ENCODE data around the gene SEZ6.
A peak's percentile ranks its signal among the peaks of the same experiment; 100 is the strongest.

The SEZ6 gene

GRCh38 chr17:28926366-28926765, 79.5 kb downstream of the SEZ6 start:
- no peak for DNase-seq

GRCh38 chr17:28925912-28926365, 79.9 kb downstream of the SEZ6 start:
- no peak for DNase-seq

DNA sequence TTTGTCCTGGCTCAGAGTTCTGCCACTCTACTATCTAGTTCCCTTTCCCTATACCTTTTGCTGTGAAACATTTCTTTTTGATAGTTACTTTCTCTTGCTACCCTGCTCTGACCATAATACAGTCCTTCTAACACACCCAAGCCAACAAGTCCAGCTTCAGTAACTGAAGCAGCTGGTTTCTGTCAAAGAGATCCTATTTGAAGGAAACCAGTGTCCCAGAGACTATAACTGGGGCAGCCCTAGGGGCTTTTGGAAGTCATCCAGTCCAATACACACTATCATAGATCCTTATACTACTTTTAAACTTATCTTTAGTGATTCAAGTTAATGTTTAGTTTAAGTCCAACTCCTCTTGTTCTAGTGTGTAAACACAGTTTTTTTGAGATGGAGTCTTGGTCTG, 85.6 kb downstream of the SEZ6 start:
- DNase-seq = no peak

- DNase-seq = no peak
Observed at GRCh38 chr17:28918295-28918694, 87.5 kb downstream of the SEZ6 start.

GRCh38 chr17:28917465-28917864, 88.4 kb downstream of the SEZ6 start:
- no peak for DNase-seq

- DNase-seq = no peak
Observed at GRCh38 chr17:28917029-28917428, 88.8 kb downstream of the SEZ6 start.

GRCh38 chr17:28916302-28916934, 89.4 kb downstream of the SEZ6 start:
- DNase-seq = peak; percentile 32 to 39

- DNase-seq = no peak
Observed at GRCh38 chr17:28912938-28913333, 92.9 kb downstream of the SEZ6 start.

- no peak for DNase-seq
Observed at GRCh38 chr17:28912281-28912937, 93.4 kb downstream of the SEZ6 start.

DNA sequence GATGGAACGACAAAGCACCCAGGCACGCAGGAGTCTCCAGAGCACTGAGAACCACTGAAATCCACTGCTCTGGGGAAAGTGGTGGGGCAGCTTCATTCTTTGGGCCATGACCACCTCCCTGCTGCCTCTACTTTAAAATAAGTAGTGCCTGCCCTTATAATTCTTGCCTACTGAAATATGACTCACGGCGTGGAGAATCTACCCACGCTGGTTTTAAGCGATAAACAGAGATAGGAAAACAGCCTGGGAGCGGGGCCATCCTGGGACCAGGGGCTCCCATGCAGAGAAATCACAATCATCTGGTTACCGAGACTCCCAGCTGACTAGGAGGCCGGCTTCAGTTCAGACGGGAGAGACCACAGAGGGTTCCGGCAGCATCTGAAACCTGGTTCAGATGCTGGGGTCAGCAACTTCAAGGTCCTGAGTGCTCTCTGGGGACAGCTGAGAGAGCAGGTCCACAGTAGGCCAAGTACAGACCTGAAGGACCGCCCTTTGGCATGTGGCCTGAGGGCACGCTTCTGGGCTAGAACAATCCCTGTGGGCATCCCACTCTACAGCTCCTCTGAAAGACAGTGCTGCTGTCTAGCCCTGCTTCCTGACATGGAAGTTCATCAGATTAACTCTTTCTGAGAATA, 94.3 kb downstream of the SEZ6 start:
- no peak for DNase-seq

DNA sequence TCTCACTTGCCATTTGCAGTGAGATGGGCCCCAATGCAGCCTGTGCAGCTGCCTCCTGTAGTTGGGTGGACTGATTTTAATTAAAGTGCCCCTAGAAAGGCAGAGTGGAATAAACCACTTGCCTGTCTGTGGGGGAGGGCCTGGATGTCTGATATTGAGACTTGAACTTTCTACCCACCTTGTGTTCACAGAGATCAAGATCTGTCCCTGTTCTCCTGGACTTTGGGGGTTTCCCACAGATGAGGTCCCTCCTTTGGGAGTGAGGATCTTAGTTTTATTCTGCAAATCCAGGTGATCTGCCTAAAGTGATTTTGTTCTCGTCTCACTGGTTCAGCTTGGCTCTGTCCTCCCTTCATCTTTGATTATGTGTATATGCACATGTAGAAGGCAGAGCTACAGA, 95.3 kb downstream of the SEZ6 start:
- no peak for DNase-seq

DNA sequence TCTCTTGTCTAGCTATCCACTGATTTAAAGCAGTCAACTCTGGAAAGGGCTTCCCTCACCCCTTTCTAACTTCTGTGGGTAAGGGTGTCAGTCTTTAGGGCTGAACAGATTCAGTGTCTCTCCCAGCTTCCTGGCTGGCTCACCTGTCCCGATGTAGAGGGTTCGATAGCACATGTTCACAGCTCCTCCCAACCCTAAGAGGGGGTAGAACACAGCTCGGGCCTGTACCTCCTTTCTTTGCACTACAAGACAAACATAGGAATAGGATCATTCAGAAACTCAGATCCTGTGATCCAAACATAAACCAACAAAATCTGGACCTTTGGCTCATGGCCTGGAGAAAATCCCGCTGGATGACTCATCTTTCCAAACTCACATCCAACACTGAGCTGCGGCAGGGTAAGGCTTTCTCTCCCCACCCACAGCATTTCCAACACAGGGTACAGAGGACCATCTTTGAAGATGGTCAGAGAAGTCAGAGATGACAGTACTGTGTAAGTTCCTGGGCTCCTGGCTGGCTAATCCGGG, 97.1 kb downstream of the SEZ6 start:
- no peak for DNase-seq

- no peak for DNase-seq
Observed at GRCh38 chr17:28907709-28908475, 97.9 kb downstream of the SEZ6 start.

GRCh38 chr17:28906706-28907438, 99.0 kb downstream of the SEZ6 start:
- DNase-seq = no peak

GRCh38 chr17:28906276-28906675, 99.6 kb downstream of the SEZ6 start:
- no peak for DNase-seq
